ENCODE data around the gene FOXI3.

Gene FOXI3

DNA sequence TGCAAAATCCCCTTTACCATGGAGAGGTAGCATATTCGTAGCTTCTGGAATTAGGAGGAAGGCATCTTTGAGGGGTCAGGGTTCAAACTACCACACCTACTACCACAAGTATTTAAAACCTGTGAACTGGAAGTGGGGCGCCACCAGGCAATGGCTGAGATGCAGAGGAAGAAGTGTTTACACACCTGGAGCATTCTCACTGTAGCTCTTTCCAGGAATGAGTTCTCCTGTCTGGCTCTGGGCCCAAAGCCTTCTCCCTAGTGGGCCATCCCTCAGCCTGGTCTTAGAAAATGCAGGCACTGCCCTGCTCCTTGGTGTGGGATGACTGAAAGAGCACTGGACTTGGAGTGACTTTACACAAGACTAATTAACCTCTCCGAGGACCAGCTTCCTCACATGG lies 30.7 kb upstream of the FOXI3 start:
- no peak overlapping the region for H3K9ac ChIP-seq (ENCODE audit: low read depth, low read length, poor library complexity, severe bottlenecking)
- H2AFZ ChIP-seq (ENCODE audit: low read length) = no peak overlapping the region
- no peaks in the 10 kb centered on the region for H3K9me2 ChIP-seq (replicated peaks; ENCODE audit: low read depth, low read length)
- no peaks in the 10 kb centered on the region for H4K20me1 ChIP-seq (ENCODE audit: insufficient read depth, low read length, poor library complexity, severe bottlenecking)
- no peak for TF ChIP-seq EZH2phosphoT487 (IDR thresholded peaks at IDR 0.05; ENCODE audit: borderline replicate concordance)
- TF ChIP-seq, protein P1, sequence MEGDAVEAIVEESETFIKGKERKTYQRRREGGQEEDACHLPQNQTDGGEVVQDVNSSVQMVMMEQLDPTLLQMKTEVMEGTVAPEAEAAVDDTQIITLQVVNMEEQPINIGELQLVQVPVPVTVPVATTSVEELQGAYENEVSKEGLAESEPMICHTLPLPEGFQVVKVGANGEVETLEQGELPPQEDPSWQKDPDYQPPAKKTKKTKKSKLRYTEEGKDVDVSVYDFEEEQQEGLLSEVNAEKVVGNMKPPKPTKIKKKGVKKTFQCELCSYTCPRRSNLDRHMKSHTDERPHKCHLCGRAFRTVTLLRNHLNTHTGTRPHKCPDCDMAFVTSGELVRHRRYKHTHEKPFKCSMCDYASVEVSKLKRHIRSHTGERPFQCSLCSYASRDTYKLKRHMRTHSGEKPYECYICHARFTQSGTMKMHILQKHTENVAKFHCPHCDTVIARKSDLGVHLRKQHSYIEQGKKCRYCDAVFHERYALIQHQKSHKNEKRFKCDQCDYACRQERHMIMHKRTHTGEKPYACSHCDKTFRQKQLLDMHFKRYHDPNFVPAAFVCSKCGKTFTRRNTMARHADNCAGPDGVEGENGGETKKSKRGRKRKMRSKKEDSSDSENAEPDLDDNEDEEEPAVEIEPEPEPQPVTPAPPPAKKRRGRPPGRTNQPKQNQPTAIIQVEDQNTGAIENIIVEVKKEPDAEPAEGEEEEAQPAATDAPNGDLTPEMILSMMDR (conservative IDR thresholded peaks at IDR 0.05; ENCODE audit: low read length) = no peak
- no peaks in the 10 kb centered on the region for H3K79me2 ChIP-seq (ENCODE audit: insufficient read depth, low read length)
- H3K27me3 ChIP-seq (ENCODE audit: insufficient read depth, low read length, poor library complexity, severe bottlenecking) = no peaks in the 10 kb centered on the region
- H3K4me3 ChIP-seq (ENCODE audit: low read length, poor library complexity, severe bottlenecking) = no peak overlapping the region
- H3K9me3 ChIP-seq (ENCODE audit: insufficient read depth, low read depth, low read length) = no peaks in the 10 kb centered on the region
- no peaks in the 10 kb centered on the region for H3K4me1 ChIP-seq (ENCODE audit: insufficient read depth, low read length, poor library complexity, severe bottlenecking)
- H3K36me3 ChIP-seq (ENCODE audit: insufficient read depth, low read length) = no peaks in the 10 kb centered on the region
- no peak overlapping the region for H3K4me2 ChIP-seq (ENCODE audit: low read depth, low read length, poor library complexity, severe bottlenecking)
- H3F3A ChIP-seq (ENCODE audit: low read depth) = no peaks in the 10 kb centered on the region

DNA sequence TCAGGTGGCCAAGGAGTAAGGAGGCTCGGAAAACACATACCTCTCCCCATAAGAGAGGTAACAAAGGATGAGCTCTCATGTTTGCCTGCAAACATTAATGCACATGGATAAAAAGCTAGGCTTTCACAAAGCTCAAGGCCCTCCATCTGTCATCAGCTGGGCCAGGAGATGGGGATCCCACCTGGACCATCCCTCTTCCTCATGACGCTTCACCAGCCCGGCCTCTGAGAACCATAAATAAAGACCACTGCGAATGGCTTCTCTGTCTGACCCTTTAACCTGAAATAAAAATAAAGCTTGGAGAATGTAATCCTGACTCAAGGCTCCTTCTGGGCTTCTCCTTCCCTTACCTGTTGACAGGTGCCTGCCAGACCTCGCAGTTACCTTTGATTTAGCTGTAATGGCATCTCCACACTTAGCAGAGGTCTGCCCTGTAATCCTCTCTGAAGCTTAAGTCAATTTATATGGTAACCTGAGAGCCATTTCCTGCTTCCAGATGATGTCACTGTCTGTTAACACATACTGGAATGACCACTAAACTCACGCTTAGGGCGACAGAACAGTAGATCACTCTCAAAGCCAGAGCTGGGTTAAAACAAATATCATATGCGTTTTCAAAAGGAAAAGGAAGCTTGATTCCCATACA lies 29.3 kb upstream of the FOXI3 start:
- TF ChIP-seq, protein P1 (conservative IDR thresholded peaks at IDR 0.05; ENCODE audit: low read length) = no peak
- no peak for TF ChIP-seq EZH2phosphoT487 (IDR thresholded peaks at IDR 0.05; ENCODE audit: borderline replicate concordance)
- Histone ChIP-seq H3K4me1 (ENCODE audit: insufficient read depth, low read length, poor library complexity, severe bottlenecking) (no peaks in the 10 kb centered on the region), H3K27me3 (ENCODE audit: insufficient read depth, low read length, poor library complexity, severe bottlenecking) (no peaks in the 10 kb centered on the region), H3K9me3 (ENCODE audit: insufficient read depth, low read depth, low read length) (no peaks in the 10 kb centered on the region), H3K4me2 (ENCODE audit: low read depth, low read length, poor library complexity, severe bottlenecking) (no peak overlapping the region), H3F3A (ENCODE audit: low read depth) (no peaks in the 10 kb centered on the region), H3K4me3 (ENCODE audit: low read length, poor library complexity, severe bottlenecking) (no peak overlapping the region), H3K9ac (ENCODE audit: low read depth, low read length, poor library complexity, severe bottlenecking) (no peak overlapping the region), H2AFZ (ENCODE audit: low read length) (no peak overlapping the region), H4K20me1 (ENCODE audit: insufficient read depth, low read length, poor library complexity, severe bottlenecking) (no peaks in the 10 kb centered on the region), H3K9me2 (replicated peaks; ENCODE audit: low read depth, low read length) (no peaks in the 10 kb centered on the region), H3K79me2 (ENCODE audit: insufficient read depth, low read length) (no peaks in the 10 kb centered on the region), H3K36me3 (ENCODE audit: insufficient read depth, low read length) (no peaks in the 10 kb centered on the region)

DNA sequence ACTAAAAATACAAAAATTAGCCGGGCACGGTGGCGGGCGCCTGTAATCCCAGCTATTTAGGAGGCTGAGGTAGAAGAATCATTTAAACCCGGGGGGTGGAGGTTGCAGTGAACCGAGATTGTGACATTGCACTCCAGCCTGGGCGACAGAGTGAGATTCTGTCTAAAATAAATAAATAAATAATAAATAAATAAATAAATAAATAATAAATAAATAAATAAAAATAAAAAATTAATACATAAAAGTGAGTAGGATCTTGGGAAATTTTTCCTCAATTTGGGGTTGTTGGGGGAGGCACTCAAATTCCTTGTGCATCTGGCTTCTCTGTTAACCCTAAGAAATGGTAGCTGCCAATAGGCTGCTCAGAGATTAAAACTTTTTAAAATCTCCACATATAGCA lies 20.3 kb upstream of the FOXI3 start:
- Histone ChIP-seq H3K4me3 (ENCODE audit: low read length, poor library complexity, severe bottlenecking) (no peak overlapping the region), H2AFZ (ENCODE audit: low read length) (no peak overlapping the region), H3F3A (ENCODE audit: low read depth) (no peaks in the 10 kb centered on the region), H3K27me3 (ENCODE audit: insufficient read depth, low read length, poor library complexity, severe bottlenecking) (no peaks in the 10 kb centered on the region), H3K4me2 (ENCODE audit: low read depth, low read length, poor library complexity, severe bottlenecking) (no peak overlapping the region), H3K4me1 (ENCODE audit: insufficient read depth, low read length, poor library complexity, severe bottlenecking) (no peaks in the 10 kb centered on the region), H3K36me3 (ENCODE audit: insufficient read depth, low read length) (no peaks in the 10 kb centered on the region), H4K20me1 (ENCODE audit: insufficient read depth, low read length, poor library complexity, severe bottlenecking) (no peaks in the 10 kb centered on the region), H3K9me2 (replicated peaks; ENCODE audit: low read depth, low read length) (no peaks in the 10 kb centered on the region), H3K9me3 (ENCODE audit: insufficient read depth, low read depth, low read length) (no peaks in the 10 kb centered on the region), H3K79me2 (ENCODE audit: insufficient read depth, low read length) (no peaks in the 10 kb centered on the region), H3K9ac (ENCODE audit: low read depth, low read length, poor library complexity, severe bottlenecking) (no peak overlapping the region)
- TF ChIP-seq, protein P1 (conservative IDR thresholded peaks at IDR 0.05; ENCODE audit: low read length) = no peak
- no peak for TF ChIP-seq EZH2phosphoT487 (IDR thresholded peaks at IDR 0.05; ENCODE audit: borderline replicate concordance)
